Stimulated activated naive CD4-positive, alpha-beta T cell treated with Interleukin-2 at 50 U/mL for 16 hours (primary cell): ENCODE data around the gene MAN2A1.
"Not testable (repeated sequence)": the region's sequence is repeated elsewhere in the genome, so short reads cannot be mapped to it uniquely, and the experiment has no call there.

ENCODE experiments used
- DNase-seq: peaks from one replicate; lab custom pipeline; 2025; lab: John Stamatoyannopoulos, UW

The MAN2A1 gene

GRCh38 chr5:109868737-109869136 lies 179.0 kb downstream of the MAN2A1 start:
- no peak for DNase-seq

GRCh38 chr5:109873687-109874086 lies 184.0 kb downstream of the MAN2A1 start:
- DNase-seq, result no peak

GRCh38 chr5:109874108-109874507 lies 184.4 kb downstream of the MAN2A1 start:
- no peak for DNase-seq

- DNase-seq, result no peak
Measured at GRCh38 chr5:109876030-109876725, 186.5 kb downstream of the MAN2A1 start.

- DNase-seq, result no peak
Measured at GRCh38 chr5:109876941-109877669, 187.4 kb downstream of the MAN2A1 start.

- DNase-seq, result no peak
Measured at GRCh38 chr5:109877670-109878045, 187.9 kb downstream of the MAN2A1 start.

- DNase-seq, result no peak
Measured at GRCh38 chr5:109878887-109879286, 189.2 kb downstream of the MAN2A1 start.

GRCh38 chr5:109880907-109881685 lies 191.4 kb downstream of the MAN2A1 start:
- DNase-seq, result no peak

- DNase-seq, result no peak
Measured at GRCh38 chr5:109882546-109882945, 192.8 kb downstream of the MAN2A1 start.

GRCh38 chr5:109884676-109885075 lies 194.9 kb downstream of the MAN2A1 start:
- DNase-seq, result no peak

- no peak for DNase-seq
Measured at GRCh38 chr5:109885205-109885604, 195.5 kb downstream of the MAN2A1 start.

- no peak for DNase-seq
Measured at GRCh38 chr5:109888989-109889388, 199.3 kb downstream of the MAN2A1 start.

- not testable (repeated sequence) for DNase-seq
Measured at GRCh38 chr5:109893271-109893670, 203.5 kb downstream of the MAN2A1 start.

GRCh38 chr5:109898269-109899162 lies 208.8 kb downstream of the MAN2A1 start:
- no peak for DNase-seq

- no peak for DNase-seq
Measured at GRCh38 chr5:109899163-109899535, 209.4 kb downstream of the MAN2A1 start.

GRCh38 chr5:109900461-109900860 lies 210.7 kb downstream of the MAN2A1 start:
- DNase-seq, result no peak

GRCh38 chr5:109900911-109901627 lies 211.3 kb downstream of the MAN2A1 start:
- no peak for DNase-seq

- no peak for DNase-seq
Measured at GRCh38 chr5:109901628-109901981, 211.9 kb downstream of the MAN2A1 start.

GRCh38 chr5:109903061-109903460 lies 213.3 kb downstream of the MAN2A1 start:
- no peak for DNase-seq

- no peak for DNase-seq
Measured at GRCh38 chr5:109905906-109906305, 216.2 kb downstream of the MAN2A1 start.

GRCh38 chr5:109907189-109907588 lies 217.5 kb downstream of the MAN2A1 start:
- DNase-seq, result no peak
